ENCODE results near the gene MFAP3. TPM values are rescaled to one million over a fixed set of nuclear protein-coding genes. Genes with fewer than 3 reads are reported as not detected.

The MFAP3 gene
- total and polyA plus RNA-seq, 4 donors = 1.6 to 60.7 (median 30.1) TPM

- no peak overlapping the region for H3K4me3 ChIP-seq
- H3K9ac ChIP-seq (ENCODE audit: insufficient read depth in 1 of 2, low read length in 2 of 2) = no peak overlapping the region
- DNase-seq (peak; percentile 29 to 61 (median 39)), ATAC-seq (ENCODE audit: insufficient read depth, low FRiP score) (peak; percentile 19)
- H3K9me3 ChIP-seq (ENCODE audit: control insufficient read depth in 4 of 4, insufficient read depth in 3 of 4, low read length in 3 of 4) = no peaks in the 10 kb centered on the region
- 61 to 75% methylated on average over 10 of the region's 10 CpGs for WGBS, 2 donors
- H3K27ac ChIP-seq (ENCODE audit: low read depth in 1 of 2, low read length in 1 of 2) = no peak overlapping the region
- H3K36me3 ChIP-seq (ENCODE audit: control insufficient read depth in 4 of 4, insufficient read depth in 4 of 4, low read length in 4 of 4) = peaks cover 3 to 9% (median 3%) of the 10 kb centered on the region in 4 donors
- no peak for TF ChIP-seq CTCF (IDR thresholded peaks at IDR 0.05; ENCODE audit: control extremely low read depth, extremely low read depth)
- H3K27me3 ChIP-seq (ENCODE audit: control insufficient read depth in 3 of 3, insufficient read depth in 3 of 3, low read length in 2 of 3) = no peaks in the 10 kb centered on the region
- H3K4me1 ChIP-seq (ENCODE audit: control insufficient read depth in 5 of 5, insufficient read depth in 5 of 5, low read length in 5 of 5) = peaks cover 0 to 13% (median 3%) of the 10 kb centered on the region in 5 donors
Measured at GRCh38 chr5:154058055-154059038, 19.6 kb downstream of the MFAP3 start.

- Histone ChIP-seq H3K9me3 (ENCODE audit: control insufficient read depth in 4 of 4, insufficient read depth in 3 of 4, low read length in 3 of 4) (no peaks in the 10 kb centered on the region), H3K9ac (ENCODE audit: insufficient read depth in 1 of 2, low read length in 2 of 2) (no peak overlapping the region), H3K36me3 (ENCODE audit: control insufficient read depth in 4 of 4, insufficient read depth in 4 of 4, low read length in 4 of 4) (peaks cover 0 to 9% (median 2%) of the 10 kb centered on the region in 4 donors), H3K4me3 (no peak overlapping the region), H3K27ac (ENCODE audit: low read depth in 1 of 2, low read length in 1 of 2) (no peak overlapping the region), H3K4me1 (ENCODE audit: control insufficient read depth in 5 of 5, insufficient read depth in 5 of 5, low read length in 5 of 5) (peaks cover 0 to 13% (median 3%) of the 10 kb centered on the region in 5 donors), H3K27me3 (ENCODE audit: control insufficient read depth in 3 of 3, insufficient read depth in 3 of 3, low read length in 2 of 3) (no peaks in the 10 kb centered on the region)
- TF ChIP-seq CTCF (IDR thresholded peaks at IDR 0.05; ENCODE audit: control extremely low read depth, extremely low read depth) = no peak
- ATAC-seq (ENCODE audit: insufficient read depth, low FRiP score) (no peak), DNase-seq (no peak)
- WGBS, 2 donors = 52 to 62% methylated on average over 6 of the region's 6 CpGs
Measured at GRCh38 chr5:154059039-154059430, 20.3 kb downstream of the MFAP3 start.

- Histone ChIP-seq H3K9me3 (ENCODE audit: control insufficient read depth in 4 of 4, insufficient read depth in 3 of 4, low read length in 3 of 4) (no peaks in the 10 kb centered on the region), H3K4me3 (no peak overlapping the region), H3K27ac (ENCODE audit: low read depth in 1 of 2, low read length in 1 of 2) (no peak overlapping the region), H3K4me1 (ENCODE audit: control insufficient read depth in 5 of 5, insufficient read depth in 5 of 5, low read length in 5 of 5) (peaks cover 0 to 13% (median 3%) of the 10 kb centered on the region in 5 donors), H3K27me3 (ENCODE audit: control insufficient read depth in 3 of 3, insufficient read depth in 3 of 3, low read length in 2 of 3) (no peaks in the 10 kb centered on the region), H3K36me3 (ENCODE audit: control insufficient read depth in 4 of 4, insufficient read depth in 4 of 4, low read length in 4 of 4) (peaks cover 0 to 9% (median 2%) of the 10 kb centered on the region in 4 donors), H3K9ac (ENCODE audit: insufficient read depth in 1 of 2, low read length in 2 of 2) (no peak overlapping the region)
- WGBS, 2 donors = 77 to 90% methylated on average over 4 of the region's 4 CpGs
- DNase-seq (no peak), ATAC-seq (ENCODE audit: insufficient read depth, low FRiP score) (no peak)
- no peak for TF ChIP-seq CTCF (IDR thresholded peaks at IDR 0.05; ENCODE audit: control extremely low read depth, extremely low read depth)
Measured at GRCh38 chr5:154059583-154059982, 20.8 kb downstream of the MFAP3 start.
